PC-3 (cell line): ENCODE results near the gene IL4.

ENCODE experiments used
- CTCF ChIP-seq: fragments of 300-600 bp; sonication (generic); conservative IDR thresholded peaks from 2 replicates; pipeline ENCODE4 v1.5.1; 2017; ENCODE audit warnings: antibody characterized with exemption, low read depth, mild to moderate bottlenecking, low read length
- EZH2phosphoT487 ChIP-seq: fragments of 300-600 bp; sonication (generic); IDR thresholded peaks from 2 replicates; pipeline ENCODE4 v1.6.1; 2018; ENCODE audit warnings: mild to moderate bottlenecking, antibody characterized with exemption, low read length, borderline replicate concordance

- TF ChIP-seq CTCF (no peak), EZH2phosphoT487 (no peak)
Measured at GRCh38 chr5:132667309-132667708, 6.5 kb upstream of the IL4 start.
